GM19455 (cell line): ENCODE results near the gene LYZL6.
"Not testable (repeated sequence)": the region's sequence is repeated elsewhere in the genome, so short reads cannot be mapped to it uniquely, and the experiment has no call there.

Experiments
- ATAC-seq: cut with Tn5 transposase; IDR thresholded peaks from one replicate; pipeline ENCODE4 v1.9.1; 2021; ENCODE audit not compliant: unreplicated experiment

The LYZL6 gene

GRCh38 chr17:35907691-35908090 lies 35.8 kb downstream of the LYZL6 start:
- ATAC-seq = no peak

GRCh38 chr17:35906926-35907637 lies 36.4 kb downstream of the LYZL6 start:
- no peak for ATAC-seq

- ATAC-seq = no peak
Measured at GRCh38 chr17:35906191-35906925, 37.2 kb downstream of the LYZL6 start.

GRCh38 chr17:35903451-35903850 lies 40.1 kb downstream of the LYZL6 start:
- ATAC-seq = no peak

- ATAC-seq = no peak
Measured at GRCh38 chr17:35901631-35902175, 41.8 kb downstream of the LYZL6 start.

- no peak for ATAC-seq
Measured at GRCh38 chr17:35900708-35901480, 42.6 kb downstream of the LYZL6 start.

- ATAC-seq = no peak
Measured at GRCh38 chr17:35900280-35900679, 43.2 kb downstream of the LYZL6 start.

GRCh38 chr17:35898283-35899070 lies 45.0 kb downstream of the LYZL6 start:
- ATAC-seq = no peak

- ATAC-seq = not testable (repeated sequence)
Measured at GRCh38 chr17:35897772-35898171, 45.7 kb downstream of the LYZL6 start.

- no peak for ATAC-seq
Measured at GRCh38 chr17:35895636-35896587, 47.6 kb downstream of the LYZL6 start.

- no peak for ATAC-seq
Measured at GRCh38 chr17:35894206-35894605, 49.3 kb downstream of the LYZL6 start.

- ATAC-seq = no peak
Measured at GRCh38 chr17:35893751-35894150, 49.8 kb downstream of the LYZL6 start.

- no peak for ATAC-seq
Measured at GRCh38 chr17:35892091-35893035, 51.1 kb downstream of the LYZL6 start.

- no peak for ATAC-seq
Measured at GRCh38 chr17:35891269-35891668, 52.2 kb downstream of the LYZL6 start.

- ATAC-seq = no peak
Measured at GRCh38 chr17:35890774-35891155, 52.7 kb downstream of the LYZL6 start.

- ATAC-seq = no peak
Measured at GRCh38 chr17:35889818-35890773, 53.4 kb downstream of the LYZL6 start.

GRCh38 chr17:35889241-35889640 lies 54.3 kb downstream of the LYZL6 start:
- ATAC-seq = no peak
